HEK293 (cell line): ENCODE data around the gene TSEN2.

Source experiments
- CTCF ChIA-PET: fragments of 350-600 bp; formaldehyde crosslinking; extraction: SDS; loops from one replicate; lab custom pipeline; 2021; ENCODE audit warnings: antibody characterized with exemption; lab: Yijun Ruan, JAX
- POLR2A ChIA-PET: fragments of 300-600 bp; formaldehyde crosslinking; extraction: SDS; loops from one replicate; lab custom pipeline; 2020; ENCODE audit warnings: antibody characterized with exemption, inconsistent platforms; lab: Yijun Ruan, JAX
- H3K27ac ChIP-seq: fragments of 200-500 bp; sonication (Bioruptor generic); 2 replicates; pipeline ENCODE4 v1.5.1; 2014; ENCODE audit warnings: low read depth, low read length, control low read depth, inconsistent platforms; ENCODE audit errors: extremely low read depth
- H3K36me3 ChIP-seq, 2 experiments: fragments of 200-500 bp in 1 of 2; sonication (Bioruptor generic) in 1 of 2; 1 replicate in 1 of 2; 2 replicates in 1 of 2; pipeline ENCODE4 v1.5.1; 2014 to 2017; ENCODE audit warnings: inconsistent platforms in 2 of 2, low read length in 2 of 2; ENCODE audit not compliant: control insufficient read depth in 2 of 2, insufficient read depth in 1 of 2
- H3K4me1 ChIP-seq: fragments of 200-500 bp; sonication (Bioruptor generic); 2 replicates; pipeline ENCODE4 v1.5.1; 2014; ENCODE audit warnings: mild to moderate bottlenecking, low read length, inconsistent platforms; ENCODE audit not compliant: control insufficient read depth, insufficient read depth
- H3K4me3 ChIP-seq: 2 replicates; pipeline ENCODE4 v1.5.1; 2011; ENCODE audit warnings: low read depth, mild to moderate bottlenecking, control low read depth, low read length, moderate library complexity
- H3K9me3 ChIP-seq: fragments of 200-500 bp; sonication (Bioruptor generic); 2 replicates; pipeline ENCODE4 v1.5.1; 2014; ENCODE audit warnings: low read depth, low read length, inconsistent platforms; ENCODE audit not compliant: control insufficient read depth, insufficient read depth
- FEZF1 ChIP-seq: fragments of 450-650 bp; formaldehyde crosslinking; IDR thresholded peaks from 2 replicates; pipeline ENCODE4 v1.5.1; 2016; ENCODE audit warnings: missing biosample characterization, missing genetic modification characterization
- GLI2 ChIP-seq: fragments of 450-650 bp; formaldehyde crosslinking; IDR thresholded peaks from 2 replicates; pipeline ENCODE4; 2017; ENCODE audit warnings: missing biosample characterization, missing genetic modification characterization, low read depth, borderline replicate concordance
- HOXD13 ChIP-seq: sonication (generic); formaldehyde crosslinking; IDR thresholded peaks from 2 replicates; pipeline ENCODE4 v1.8.0; 2022; ENCODE audit warnings: missing genetic modification reagents, borderline replicate concordance
- KLF7 ChIP-seq: fragments of 450-650 bp; formaldehyde crosslinking; IDR thresholded peaks from 2 replicates; pipeline ENCODE4 v1.5.1; 2016; ENCODE audit warnings: missing biosample characterization, missing genetic modification characterization, borderline replicate concordance
- YY1 ChIP-seq: fragments of 450-650 bp; formaldehyde crosslinking; IDR thresholded peaks from 2 replicates; pipeline ENCODE4 v1.5.1; 2018; ENCODE audit warnings: missing biosample characterization, missing genetic modification characterization
- ZIC2 ChIP-seq: fragments of 450-650 bp; formaldehyde crosslinking; IDR thresholded peaks from 2 replicates; pipeline ENCODE4 v1.5.1; 2016; ENCODE audit warnings: missing biosample characterization, missing genetic modification characterization
- ZNF174 ChIP-seq: fragments of 450-650 bp; formaldehyde crosslinking; IDR thresholded peaks from 2 replicates; pipeline ENCODE4 v1.5.0; 2017; ENCODE audit warnings: missing biosample characterization, mild to moderate bottlenecking, missing genetic modification characterization
- ZNF629 ChIP-seq: fragments of 450-650 bp; formaldehyde crosslinking; IDR thresholded peaks from 2 replicates; pipeline ENCODE4 v1.5.1; 2017; ENCODE audit warnings: missing biosample characterization, missing genetic modification characterization
- ZNF654 ChIP-seq: fragments of 450-650 bp; formaldehyde crosslinking; IDR thresholded peaks from 2 replicates; pipeline ENCODE4 v1.5.1; 2016; ENCODE audit warnings: low read depth, missing biosample characterization, missing genetic modification characterization
- ZNF707 ChIP-seq: fragments of 450-650 bp; formaldehyde crosslinking; IDR thresholded peaks from 2 replicates; pipeline ENCODE4 v1.5.1; 2016; ENCODE audit warnings: missing biosample characterization, missing genetic modification characterization
- ZNF76 ChIP-seq: fragments of 450-650 bp; formaldehyde crosslinking; IDR thresholded peaks from 2 replicates; pipeline ENCODE4; 2016; ENCODE audit warnings: low read depth, missing biosample characterization, missing genetic modification characterization, borderline replicate concordance
- TF ChIP-seq, protein P1 (sequence below): fragments of 450-650 bp; formaldehyde crosslinking; IDR thresholded peaks from 2 replicates; pipeline ENCODE4 v1.5.1; 2016; ENCODE audit warnings: missing biosample characterization, missing genetic modification characterization
- TF ChIP-seq, protein P2 (sequence below): fragments of 450-650 bp; formaldehyde crosslinking; IDR thresholded peaks from 2 replicates; pipeline ENCODE4 v1.5.1; 2016; ENCODE audit warnings: missing biosample characterization, missing genetic modification characterization
- TF ChIP-seq, protein P3 (sequence below): fragments of 450-650 bp; formaldehyde crosslinking; IDR thresholded peaks from 2 replicates; pipeline ENCODE4 v1.5.1; 2016; ENCODE audit warnings: missing biosample characterization, missing genetic modification characterization

TSEN2 gene

GRCh38 chr3:12487786-12488185 lies 3.5 kb downstream of the TSEN2 start (continued):
- TF ChIP-seq, protein P1, sequence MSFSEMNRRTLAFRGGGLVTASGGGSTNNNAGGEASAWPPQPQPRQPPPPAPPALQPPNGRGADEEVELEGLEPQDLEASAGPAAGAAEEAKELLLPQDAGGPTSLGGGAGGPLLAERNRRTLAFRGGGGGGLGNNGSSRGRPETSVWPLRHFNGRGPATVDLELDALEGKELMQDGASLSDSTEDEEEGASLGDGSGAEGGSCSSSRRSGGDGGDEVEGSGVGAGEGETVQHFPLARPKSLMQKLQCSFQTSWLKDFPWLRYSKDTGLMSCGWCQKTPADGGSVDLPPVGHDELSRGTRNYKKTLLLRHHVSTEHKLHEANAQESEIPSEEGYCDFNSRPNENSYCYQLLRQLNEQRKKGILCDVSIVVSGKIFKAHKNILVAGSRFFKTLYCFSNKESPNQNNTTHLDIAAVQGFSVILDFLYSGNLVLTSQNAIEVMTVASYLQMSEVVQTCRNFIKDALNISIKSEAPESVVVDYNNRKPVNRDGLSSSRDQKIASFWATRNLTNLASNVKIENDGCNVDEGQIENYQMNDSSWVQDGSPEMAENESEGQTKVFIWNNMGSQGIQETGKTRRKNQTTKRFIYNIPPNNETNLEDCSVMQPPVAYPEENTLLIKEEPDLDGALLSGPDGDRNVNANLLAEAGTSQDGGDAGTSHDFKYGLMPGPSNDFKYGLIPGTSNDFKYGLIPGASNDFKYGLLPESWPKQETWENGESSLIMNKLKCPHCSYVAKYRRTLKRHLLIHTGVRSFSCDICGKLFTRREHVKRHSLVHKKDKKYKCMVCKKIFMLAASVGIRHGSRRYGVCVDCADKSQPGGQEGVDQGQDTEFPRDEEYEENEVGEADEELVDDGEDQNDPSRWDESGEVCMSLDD (tag by site-specific recombination), result no peak
- TF ChIP-seq ZNF654, result no peak
- TF ChIP-seq, protein P2, sequence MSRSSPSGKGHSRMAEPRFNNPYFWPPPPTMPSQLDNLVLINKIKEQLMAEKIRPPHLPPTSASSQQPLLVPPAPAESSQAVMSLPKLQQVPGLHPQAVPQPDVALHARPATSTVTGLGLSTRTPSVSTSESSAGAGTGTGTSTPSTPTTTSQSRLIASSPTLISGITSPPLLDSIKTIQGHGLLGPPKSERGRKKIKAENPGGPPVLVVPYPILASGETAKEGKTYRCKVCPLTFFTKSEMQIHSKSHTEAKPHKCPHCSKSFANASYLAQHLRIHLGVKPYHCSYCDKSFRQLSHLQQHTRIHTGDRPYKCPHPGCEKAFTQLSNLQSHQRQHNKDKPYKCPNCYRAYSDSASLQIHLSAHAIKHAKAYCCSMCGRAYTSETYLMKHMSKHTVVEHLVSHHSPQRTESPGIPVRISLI (tag by site-specific recombination), result no peak

GRCh38 chr3:12489368-12489767 lies 5.1 kb downstream of the TSEN2 start:
- POLR2A ChIA-PET, result no interaction called here
- TF ChIP-seq FEZF1, result no peak
- 0 out of 2 replicates have a peak, but pooled peaks have one; percentile 22 for TF ChIP-seq ZIC2
- Histone ChIP-seq H3K9me3 (no peaks in the 10 kb centered on the region), H3K27ac (no peak overlapping the region), H3K36me3 (peaks cover 2 to 60% of the 10 kb centered on the region in 2 experiments; a peak in 2 of 3 replicates), H3K4me1 (peaks cover 7% of the 10 kb centered on the region; the same call in 1 of the 2 replicates), H3K4me3 (no peak overlapping the region)
- CTCF ChIA-PET, result no interaction called here

- no peak for TF ChIP-seq HOXD13 (CRISPR knock-in tag)
- TF ChIP-seq GLI2 (tag by site-specific recombination), result no peak
- TF ChIP-seq, protein P3, sequence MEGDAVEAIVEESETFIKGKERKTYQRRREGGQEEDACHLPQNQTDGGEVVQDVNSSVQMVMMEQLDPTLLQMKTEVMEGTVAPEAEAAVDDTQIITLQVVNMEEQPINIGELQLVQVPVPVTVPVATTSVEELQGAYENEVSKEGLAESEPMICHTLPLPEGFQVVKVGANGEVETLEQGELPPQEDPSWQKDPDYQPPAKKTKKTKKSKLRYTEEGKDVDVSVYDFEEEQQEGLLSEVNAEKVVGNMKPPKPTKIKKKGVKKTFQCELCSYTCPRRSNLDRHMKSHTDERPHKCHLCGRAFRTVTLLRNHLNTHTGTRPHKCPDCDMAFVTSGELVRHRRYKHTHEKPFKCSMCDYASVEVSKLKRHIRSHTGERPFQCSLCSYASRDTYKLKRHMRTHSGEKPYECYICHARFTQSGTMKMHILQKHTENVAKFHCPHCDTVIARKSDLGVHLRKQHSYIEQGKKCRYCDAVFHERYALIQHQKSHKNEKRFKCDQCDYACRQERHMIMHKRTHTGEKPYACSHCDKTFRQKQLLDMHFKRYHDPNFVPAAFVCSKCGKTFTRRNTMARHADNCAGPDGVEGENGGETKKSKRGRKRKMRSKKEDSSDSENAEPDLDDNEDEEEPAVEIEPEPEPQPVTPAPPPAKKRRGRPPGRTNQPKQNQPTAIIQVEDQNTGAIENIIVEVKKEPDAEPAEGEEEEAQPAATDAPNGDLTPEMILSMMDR, result no peak
- TF ChIP-seq KLF7, result no peak
- TF ChIP-seq ZNF629 (tag by site-specific recombination), result no peak
- TF ChIP-seq ZNF707, result no peak
- no peak for TF ChIP-seq YY1 (tag by site-specific recombination)
- Histone ChIP-seq H3K36me3 (peaks cover 4 to 62% of the 10 kb centered on the region in 2 experiments; a peak in 2 of 3 replicates), H3K4me3 (no peak overlapping the region), H3K27ac (no peak overlapping the region), H3K4me1 (peaks cover 7% of the 10 kb centered on the region; the same call in 1 of the 2 replicates), H3K9me3 (no peaks in the 10 kb centered on the region)
- ChIA-PET POLR2A (no interaction called here), CTCF (interaction anchor here (0.7 kb wide), 1 partner anchor 10 kb away, joined by 3 read pairs; no protein-coding TSS in a partner anchor)
Observed at GRCh38 chr3:12489832-12490231, 5.6 kb downstream of the TSEN2 start.

DNA sequence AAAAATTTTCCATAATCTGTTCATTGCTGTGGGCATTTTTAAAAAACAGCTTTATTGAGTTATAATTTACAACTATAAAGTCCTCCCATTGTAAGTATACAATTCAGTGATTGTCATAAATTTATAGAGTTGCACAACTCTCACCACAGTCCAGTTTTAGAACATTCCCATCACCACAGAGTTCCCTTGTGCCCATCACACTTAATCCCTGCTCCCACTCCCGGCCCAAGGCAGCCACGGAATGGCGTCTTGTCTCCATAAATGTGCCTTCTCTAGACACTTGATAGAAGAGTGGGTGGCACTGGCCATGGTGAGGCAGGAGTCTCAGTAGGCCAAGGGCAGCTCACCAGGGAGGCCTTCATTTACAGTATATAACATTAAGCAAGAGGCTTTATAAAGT lies 6.3 kb downstream of the TSEN2 start:
- Histone ChIP-seq H3K27ac (no peak overlapping the region), H3K4me1 (peaks cover under 1% of the 10 kb centered on the region; the same call in 1 of the 2 replicates), H3K36me3 (peaks cover 4 to 66% of the 10 kb centered on the region in 2 experiments; a peak in 2 of 3 replicates), H3K4me3 (no peak overlapping the region), H3K9me3 (no peaks in the 10 kb centered on the region)
- ChIA-PET POLR2A (no interaction called here), CTCF (interaction anchor here (0.7 kb wide), 1 partner anchor 11 kb away, joined by 3 read pairs; no protein-coding TSS in a partner anchor)
- TF ChIP-seq ZNF174, result no peak
- TF ChIP-seq ZNF76, result no peak
